Activated gamma-delta T cell treated with Interleukin-2 at 50 U/mL for 16 hours (primary cell): ENCODE measurements around the gene PCED1B.
"Not testable (repeated sequence)": the region's sequence is repeated elsewhere in the genome, so short reads cannot be mapped to it uniquely, and the experiment has no call there.

Experiments used
- DNase-seq: peaks from one replicate; pipeline ENCODE4 v3.0.0-alpha.2; 2020

PCED1B gene

DNA sequence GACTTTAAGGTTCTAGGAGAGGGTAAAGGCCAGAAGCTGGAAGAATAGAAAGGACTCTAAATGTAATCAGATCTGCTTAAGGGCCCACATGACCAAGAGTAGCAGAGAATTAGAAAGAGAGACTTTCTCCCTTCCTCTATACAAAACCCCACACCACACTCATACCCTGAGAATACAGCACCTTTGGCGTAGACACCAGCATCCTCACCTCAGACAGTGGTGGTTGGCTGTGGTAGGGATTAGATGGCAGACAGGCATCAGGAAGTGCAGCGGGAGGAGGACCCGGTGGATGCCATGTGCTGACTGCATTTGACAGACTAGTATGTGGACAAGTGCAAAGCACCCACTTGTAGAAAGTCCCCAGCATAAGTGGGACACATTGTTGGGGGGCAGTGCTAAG lies 98.6 kb downstream of the PCED1B start:
- no peak for DNase-seq

DNA sequence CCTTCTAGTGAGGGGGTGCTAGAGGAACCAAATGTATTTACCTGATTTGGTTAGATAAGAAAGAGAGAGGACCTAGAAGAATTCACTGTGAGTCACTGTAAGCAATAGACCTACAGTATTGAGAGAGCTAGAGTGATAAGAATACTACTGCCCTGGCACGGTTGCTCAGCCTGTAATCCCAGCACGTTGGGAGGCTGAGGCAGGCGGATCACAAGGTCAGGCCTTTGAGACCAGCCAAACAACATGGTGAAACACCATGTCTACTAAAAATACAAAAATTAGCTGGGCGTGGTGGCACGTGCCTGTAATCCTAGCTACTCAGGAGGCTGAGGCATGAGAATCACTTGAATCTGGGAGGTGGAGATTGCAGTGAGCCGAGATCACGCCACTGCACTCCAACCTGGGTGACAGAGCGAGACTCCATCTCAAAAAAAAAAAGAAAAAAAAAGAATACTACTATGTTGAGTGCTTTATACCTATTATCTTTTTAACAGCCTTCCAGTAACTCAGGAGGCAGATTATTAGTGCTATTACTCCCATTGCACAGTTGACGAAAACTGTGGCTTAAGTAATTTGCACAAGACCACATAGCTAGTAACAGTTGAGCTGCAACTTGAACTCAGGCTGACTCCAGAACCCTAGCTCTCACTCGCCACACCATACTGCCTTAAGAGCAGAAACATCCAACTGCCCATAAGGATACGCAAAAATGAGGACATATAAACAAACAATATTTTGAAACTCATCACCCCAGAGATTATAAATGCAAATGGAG lies 102.9 kb downstream of the PCED1B start:
- not testable (repeated sequence) for DNase-seq

DNA sequence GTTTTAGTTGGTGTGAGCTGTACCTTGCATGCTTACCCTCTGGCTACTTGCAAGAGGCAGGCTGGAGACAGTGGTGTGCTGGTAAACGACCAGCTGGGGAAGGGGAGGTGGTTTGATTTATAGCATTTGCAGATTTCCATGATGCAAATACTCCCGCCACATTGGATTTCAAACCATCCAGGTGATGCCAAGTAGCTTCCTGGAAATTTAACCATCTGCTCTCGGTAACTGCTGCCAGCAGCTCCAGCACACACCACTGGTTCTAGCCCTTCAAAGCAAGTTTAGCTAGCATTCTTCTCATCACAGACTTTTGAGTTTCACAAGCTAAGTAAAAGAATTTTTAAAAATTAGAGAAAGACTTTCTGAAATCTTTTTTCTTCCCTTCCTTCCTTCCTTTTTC lies 104.8 kb downstream of the PCED1B start:
- DNase-seq = no peak

DNA sequence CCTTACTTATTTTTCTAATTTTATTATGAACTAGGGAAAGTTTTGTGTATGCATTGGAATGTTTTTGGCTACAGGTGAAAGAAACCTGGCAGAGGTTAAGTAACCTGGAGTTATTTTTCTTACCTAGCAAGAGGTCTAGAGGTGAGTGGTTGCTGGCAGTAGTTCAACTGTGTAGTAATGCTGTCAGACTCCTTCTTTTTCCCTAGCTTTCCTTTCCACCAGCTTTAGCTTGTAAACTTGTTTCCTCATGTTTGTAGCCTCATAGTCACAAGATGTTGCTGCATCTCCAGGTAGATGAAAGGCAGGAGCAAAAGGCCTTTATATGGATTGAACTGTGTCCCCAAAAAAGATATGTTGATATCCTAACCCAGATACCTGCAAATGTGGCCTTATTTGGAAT lies 105.4 kb downstream of the PCED1B start:
- DNase-seq = no peak

DNA sequence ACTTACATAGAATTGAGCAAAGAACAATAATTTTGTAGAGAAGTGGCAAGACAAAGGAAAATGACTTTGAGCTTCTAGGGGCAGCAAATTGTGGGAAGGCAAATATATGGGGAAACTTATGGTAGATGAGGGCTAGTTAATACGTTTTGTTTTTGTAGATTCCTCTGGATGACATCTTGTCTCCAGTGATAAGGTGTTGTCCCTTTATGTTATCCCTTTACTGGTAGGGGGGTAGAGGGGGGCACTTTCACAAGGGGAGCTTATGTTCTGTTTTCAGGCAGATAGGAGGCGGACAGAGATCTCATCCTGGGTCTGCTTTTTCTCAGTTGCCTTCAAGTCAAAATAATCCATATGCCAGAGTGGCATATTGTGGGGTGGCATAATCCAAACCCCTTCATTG lies 106.8 kb downstream of the PCED1B start:
- no peak for DNase-seq

DNA sequence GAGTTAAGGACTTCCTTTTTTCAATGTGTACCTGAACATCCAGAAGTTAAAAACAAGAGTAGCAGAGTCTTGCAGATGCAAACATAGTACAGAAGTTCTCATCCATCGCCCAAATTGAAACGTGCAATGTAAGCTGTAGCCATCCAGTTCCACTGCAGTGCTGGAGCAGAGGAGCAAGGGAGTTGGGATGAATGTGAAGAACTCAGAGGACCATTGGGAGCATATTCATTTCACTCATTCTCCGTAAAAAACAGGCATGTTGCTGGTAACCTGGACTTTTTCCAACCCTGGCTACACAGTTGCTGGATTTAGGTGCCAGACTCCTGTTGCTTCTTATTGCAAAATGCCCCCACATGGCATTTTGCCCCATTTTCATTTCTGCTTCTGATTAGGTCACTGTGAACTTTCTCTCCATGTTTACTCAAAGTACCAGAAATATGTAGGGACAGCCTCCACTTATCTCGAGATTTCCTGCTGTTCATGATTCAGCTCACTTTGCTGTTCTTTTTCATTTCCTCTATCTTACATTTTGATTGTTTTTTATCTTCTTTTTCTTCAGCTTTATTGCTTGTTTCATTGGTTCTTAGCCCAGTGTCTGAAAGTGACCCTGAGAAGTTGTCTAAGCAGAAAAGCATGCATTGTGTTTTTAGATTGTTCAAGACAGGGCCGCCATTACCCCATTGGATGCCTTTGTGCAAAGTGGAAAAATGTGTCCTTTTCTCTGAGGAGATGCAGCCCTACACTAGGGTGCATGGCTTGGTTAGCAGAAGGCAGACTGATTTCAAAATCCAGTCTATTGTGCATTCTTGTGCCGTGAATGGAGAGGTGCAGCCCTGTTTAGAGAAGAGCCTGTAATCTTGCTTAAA lies 109.4 kb downstream of the PCED1B start:
- no peak for DNase-seq

GRCh38 chr12:47189728-47190127 lies 110.3 kb downstream of the PCED1B start:
- no peak for DNase-seq

DNA sequence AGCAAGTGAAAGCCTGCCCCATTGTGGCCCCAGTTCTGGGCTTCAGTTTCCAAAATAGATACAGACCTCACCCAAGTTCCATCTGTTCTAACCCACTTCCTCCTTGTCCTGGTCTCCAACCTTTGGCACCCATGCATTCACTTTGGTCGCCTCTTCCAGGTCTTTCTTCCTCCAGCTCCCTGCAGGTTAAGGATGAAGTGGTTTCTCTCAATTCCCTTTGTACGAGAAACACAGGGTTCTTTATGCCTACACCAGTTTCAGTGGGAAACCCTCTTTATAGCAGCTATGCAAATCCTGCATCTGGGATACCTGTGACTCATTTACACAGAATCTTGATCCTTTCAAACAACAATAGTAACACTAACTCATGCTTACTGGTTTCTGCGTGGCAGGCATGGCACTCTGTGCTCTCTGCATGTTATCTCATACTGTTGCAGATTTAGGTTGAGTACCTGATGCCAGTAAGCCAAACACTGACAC lies 110.9 kb downstream of the PCED1B start:
- DNase-seq = no peak

GRCh38 chr12:47190905-47191304 lies 111.5 kb downstream of the PCED1B start:
- DNase-seq = no peak

GRCh38 chr12:47192051-47192450 lies 112.6 kb downstream of the PCED1B start:
- DNase-seq = no peak

GRCh38 chr12:47193066-47193465 lies 113.6 kb downstream of the PCED1B start:
- peak; percentile 20 for DNase-seq

- DNase-seq = no peak
Measured at GRCh38 chr12:47194501-47194900, 115.1 kb downstream of the PCED1B start.

GRCh38 chr12:47200446-47200845 lies 121.0 kb downstream of the PCED1B start:
- no peak for DNase-seq

- not testable (repeated sequence) for DNase-seq
Measured at GRCh38 chr12:47201190-47201589, 121.8 kb downstream of the PCED1B start.

DNA sequence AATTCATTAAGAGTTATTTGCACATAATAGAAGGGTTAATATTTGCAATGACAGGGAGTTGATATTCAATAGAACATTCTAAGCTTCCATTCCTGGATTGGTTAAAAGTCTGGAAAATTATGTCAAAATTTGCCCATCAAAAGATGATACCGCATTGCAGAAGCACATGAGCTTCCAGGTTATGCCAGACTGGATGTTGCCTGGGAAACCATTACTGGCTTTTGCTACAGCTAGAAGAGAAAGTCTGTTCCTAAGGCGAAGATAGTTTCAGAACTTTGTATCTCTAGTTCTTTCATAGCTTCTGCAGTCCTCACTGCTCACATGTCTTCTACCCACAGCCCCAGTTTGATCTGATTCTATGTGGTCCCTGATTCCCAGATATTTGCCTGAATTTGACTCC lies 122.8 kb downstream of the PCED1B start:
- DNase-seq = no peak

GRCh38 chr12:47205532-47206449 lies 126.4 kb downstream of the PCED1B start:
- no peak for DNase-seq

DNA sequence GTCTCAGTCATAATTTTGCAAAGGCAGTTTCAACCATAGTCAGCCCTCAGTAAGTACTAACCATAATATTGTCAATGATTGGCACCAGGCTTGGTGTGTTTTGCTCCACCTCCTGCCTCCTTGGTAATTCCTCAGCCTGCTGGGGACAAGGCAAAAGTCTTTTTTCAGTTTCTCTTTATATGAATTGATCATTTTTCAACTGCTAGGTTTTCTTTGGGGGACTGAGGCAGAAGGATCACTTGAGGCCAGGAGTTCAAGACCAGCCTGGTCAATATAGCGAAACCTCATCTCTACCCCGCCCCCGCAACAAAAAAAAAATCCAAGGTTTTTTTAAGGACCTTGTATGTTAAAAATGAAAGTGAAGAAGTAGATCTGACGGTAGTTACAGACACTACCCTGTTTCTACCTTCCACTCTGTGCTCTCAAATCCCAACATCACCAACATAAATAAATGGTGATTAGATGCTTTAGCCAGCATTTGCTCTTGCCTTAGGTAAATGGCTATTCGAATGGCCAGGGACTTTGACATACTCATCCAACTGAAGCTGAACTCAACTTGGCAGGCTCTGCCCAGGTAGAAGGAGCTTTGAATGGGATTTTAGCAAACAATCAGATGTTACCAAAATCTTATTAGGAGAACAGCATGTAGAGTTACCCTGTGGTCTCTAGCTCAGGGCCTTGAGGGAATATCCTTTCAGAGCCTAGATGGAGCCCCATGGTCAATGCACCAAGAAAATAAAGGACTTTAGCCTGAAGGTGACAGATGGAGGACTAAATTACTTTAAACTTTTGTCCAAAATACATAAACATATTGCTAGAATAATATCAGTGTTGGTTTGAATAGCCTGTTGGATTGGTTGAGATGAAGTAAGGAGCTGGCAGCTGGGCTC lies 127.3 kb downstream of the PCED1B start:
- no peak for DNase-seq

DNA sequence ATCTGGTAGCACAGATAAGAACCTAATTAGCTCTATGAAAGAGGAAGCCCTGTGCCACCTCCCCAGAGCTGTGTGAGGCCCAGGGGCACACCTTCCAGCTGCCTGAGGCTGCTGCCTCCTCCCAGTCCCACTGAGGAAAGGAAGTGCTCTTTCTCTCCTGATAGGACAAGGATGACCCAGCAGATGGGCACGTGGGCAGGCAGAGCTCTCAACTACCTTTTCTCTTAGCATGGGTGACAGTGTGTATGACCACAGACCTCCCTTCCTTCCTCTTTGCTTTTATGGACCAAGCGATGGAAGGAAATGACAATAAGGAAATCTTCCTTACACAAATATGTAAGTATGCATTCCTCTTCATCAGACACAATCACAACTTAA lies 127.9 kb downstream of the PCED1B start:
- peak; percentile 26 for DNase-seq

- no peak for DNase-seq
Measured at GRCh38 chr12:47207829-47208248, 128.4 kb downstream of the PCED1B start.

DNA sequence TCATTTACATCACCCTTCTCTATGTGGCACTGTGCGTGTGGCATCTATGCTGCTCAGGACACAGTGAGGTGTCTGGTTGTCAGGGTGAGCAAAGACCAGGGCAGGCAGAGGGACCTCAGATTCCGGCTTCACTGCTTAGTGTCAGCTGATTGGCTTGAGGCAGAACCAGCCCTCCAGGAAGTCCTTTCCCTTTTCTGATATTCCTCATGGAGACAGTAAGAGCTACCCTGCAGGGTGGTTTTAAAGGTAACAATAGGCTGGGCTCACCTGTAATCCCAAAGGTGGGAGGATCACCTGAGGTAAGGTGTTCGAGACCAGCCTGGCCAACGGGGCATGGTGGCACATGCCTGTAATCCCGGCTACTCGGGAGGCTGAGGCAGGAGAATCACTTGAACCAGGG lies 129.6 kb downstream of the PCED1B start:
- DNase-seq = no peak

DNA sequence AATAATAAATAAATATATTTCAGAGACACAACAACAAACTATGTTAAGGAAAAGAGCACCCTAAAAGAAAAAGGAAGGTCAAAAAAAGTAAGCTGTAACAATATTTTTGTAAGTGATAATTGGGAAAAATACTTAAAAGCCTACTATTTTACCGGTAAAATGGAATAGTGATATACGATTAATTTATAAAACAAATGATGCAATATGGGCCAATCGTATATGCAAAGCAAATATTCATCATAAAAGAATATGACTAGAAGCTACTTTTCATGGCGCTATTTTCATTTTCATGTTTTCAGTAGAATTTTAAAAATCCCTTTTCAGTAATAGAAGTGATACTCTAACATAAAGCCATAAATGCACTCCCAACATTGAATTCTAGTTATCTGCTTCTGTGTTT lies 131.4 kb downstream of the PCED1B start:
- DNase-seq = no peak

DNA sequence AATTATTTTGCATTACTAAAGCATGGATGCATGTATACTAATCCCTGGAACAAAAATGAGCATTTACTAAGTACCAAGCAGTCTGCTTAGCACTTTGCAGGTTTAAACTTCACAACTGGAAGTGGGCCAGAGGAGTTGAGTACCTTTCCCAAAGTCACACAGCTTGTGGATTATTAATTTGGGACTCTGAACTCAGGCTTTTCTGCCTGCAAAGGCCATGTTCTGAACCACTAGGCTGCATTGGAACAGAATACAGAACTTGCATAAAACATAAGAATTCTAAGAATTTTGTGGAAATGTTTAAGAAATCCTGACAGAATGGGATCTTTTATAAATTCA lies 133.2 kb downstream of the PCED1B start:
- no peak for DNase-seq
